MV-4-11 (cell line): ENCODE results near the gene KLHL40.

Experiments used
- DNase-seq: peaks from one replicate; lab custom pipeline; 2025; lab: John Stamatoyannopoulos, UW

Gene KLHL40, protein sequence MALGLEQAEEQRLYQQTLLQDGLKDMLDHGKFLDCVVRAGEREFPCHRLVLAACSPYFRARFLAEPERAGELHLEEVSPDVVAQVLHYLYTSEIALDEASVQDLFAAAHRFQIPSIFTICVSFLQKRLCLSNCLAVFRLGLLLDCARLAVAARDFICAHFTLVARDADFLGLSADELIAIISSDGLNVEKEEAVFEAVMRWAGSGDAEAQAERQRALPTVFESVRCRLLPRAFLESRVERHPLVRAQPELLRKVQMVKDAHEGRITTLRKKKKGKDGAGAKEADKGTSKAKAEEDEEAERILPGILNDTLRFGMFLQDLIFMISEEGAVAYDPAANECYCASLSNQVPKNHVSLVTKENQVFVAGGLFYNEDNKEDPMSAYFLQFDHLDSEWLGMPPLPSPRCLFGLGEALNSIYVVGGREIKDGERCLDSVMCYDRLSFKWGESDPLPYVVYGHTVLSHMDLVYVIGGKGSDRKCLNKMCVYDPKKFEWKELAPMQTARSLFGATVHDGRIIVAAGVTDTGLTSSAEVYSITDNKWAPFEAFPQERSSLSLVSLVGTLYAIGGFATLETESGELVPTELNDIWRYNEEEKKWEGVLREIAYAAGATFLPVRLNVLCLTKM

DNA sequence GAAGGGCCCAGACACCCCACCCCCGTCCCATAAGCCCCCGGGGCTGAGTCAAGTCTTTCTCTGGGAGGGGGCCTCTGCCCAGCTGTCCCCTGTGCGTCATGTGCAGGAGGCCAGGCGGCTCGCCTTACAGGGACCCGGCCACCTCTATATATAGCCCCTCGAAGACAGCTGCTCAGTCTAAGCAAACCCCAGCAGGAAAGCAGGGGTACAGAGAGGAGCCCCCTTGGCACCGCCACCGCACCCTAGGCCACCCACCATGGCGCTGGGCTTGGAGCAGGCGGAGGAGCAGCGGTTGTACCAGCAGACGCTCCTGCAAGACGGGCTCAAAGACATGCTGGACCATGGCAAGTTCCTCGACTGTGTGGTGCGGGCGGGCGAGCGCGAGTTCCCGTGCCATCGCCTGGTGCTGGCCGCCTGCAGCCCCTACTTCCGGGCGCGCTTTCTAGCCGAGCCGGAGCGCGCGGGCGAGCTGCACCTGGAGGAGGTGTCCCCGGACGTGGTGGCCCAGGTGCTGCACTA is at the start of gene KLHL40:
Gene KLHL40 (plus strand): TSS at position 175 of the 519 bp plus-strand sequence. CDS start 82 bp downstream, at position 257.
- no peak for DNase-seq

DNA sequence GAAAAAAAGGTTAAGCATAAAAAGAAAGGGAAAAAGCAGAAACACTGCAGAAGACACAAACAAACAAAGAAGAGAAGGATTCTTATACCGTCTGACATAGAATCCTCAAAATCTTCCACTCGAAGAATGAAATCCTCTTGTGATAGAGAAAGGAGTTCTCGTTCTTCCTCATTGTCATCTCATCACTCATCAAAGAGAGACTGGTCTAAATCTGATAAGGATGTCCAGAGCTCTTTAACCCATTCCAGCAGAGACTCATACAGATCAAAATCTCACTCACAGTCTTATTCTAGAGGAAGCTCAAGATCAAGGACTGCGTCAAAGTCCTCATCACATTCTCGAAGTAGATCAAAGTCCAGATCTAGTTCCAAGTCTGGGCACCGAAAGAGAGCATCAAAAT is 48.3 kb upstream of the KLHL40 start:
- no peak for DNase-seq

- DNase-seq: no peak
These were observed 46.9 kb upstream of the KLHL40 start for GRCh38 chr3:42638339-42638842.

DNA sequence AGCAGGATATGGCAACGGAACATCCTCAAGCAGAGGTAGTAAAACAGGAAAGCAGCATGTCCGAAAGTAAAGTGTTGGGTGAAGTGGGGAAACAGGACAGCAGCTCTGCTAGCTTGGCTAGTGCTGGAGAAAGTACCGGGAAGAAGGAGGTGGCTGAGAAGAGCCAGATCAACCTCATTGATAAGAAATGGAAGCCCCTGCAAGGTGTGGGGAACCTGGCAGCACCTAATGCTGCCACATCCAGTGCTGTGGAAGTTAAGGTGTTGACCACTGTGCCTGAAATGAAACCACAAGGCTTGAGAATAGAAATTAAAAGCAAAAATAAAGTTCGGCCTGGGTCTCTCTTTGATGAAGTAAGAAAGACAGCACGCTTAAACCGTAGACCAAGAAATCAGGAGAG is 46.1 kb upstream of the KLHL40 start:
- DNase-seq: no peak

GRCh38 chr3:42640129-42640528 is 45.2 kb upstream of the KLHL40 start:
- no peak for DNase-seq

- no peak for DNase-seq
These were observed 44.5 kb upstream of the KLHL40 start for GRCh38 chr3:42640771-42641370.

GRCh38 chr3:42647821-42648459 is 37.4 kb upstream of the KLHL40 start:
- no peak for DNase-seq

DNA sequence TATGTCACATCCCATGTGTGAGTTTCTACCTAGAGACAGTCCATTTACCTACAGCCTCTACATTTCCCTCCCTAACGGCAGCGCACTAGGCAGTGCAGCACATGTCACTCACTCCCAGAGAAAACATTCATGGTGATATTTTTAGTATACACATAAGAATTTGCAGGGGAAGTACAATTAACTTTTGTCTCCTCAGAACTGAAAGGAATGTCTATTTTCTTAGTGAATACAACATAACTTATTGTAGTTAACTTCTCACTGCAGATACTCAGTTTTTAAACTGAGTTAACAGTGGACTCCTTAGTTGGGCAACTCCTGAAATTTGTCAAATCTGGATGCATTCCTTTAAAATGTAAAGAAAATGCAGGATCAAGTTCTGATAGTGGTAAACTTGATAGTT is 36.3 kb upstream of the KLHL40 start:
- DNase-seq: no peak

- no peak for DNase-seq
These were observed 35.6 kb upstream of the KLHL40 start for GRCh38 chr3:42649783-42650182.

DNA sequence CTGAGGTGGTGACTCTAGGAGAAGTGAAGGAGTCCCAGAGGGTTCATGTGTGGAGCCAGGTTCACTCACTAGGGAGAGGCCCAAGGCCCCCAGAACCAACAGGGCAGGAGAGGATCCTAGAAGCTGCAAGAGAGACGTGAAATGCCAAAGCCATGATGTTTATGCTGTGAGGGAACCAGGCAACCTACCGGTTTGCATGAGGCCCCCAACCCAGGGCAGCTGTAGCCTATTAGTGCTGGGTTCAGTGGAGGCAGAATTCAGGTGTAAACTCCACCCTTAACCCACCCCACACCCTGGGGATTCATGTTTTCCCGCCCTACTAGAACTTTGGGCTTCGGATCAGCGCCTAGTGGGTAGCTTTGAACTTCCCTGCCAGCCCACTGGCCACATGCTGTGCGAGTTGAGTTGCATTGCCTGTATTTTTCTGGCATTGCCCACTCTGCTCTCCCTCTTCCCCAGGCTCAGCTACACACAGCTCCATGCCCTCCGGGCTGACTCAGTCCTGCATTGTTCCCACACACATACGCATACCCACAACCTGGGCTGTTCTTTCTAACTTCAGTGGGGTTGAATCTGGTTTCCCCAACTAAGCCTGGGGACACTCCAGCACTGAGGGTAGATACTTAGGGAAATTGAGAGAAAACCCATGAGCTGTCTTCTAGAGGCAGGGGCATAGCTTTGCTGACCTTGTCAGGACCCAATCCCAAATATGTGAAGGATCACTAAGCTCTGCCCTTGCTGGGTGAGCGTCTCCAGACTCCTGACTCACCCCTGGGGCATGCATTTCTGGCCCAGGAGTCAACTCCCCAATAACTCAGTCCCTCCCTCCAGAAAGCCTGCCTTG is 33.9 kb upstream of the KLHL40 start:
- DNase-seq: no peak

GRCh38 chr3:42652251-42652610 is 33.1 kb upstream of the KLHL40 start:
- DNase-seq: no peak

DNA sequence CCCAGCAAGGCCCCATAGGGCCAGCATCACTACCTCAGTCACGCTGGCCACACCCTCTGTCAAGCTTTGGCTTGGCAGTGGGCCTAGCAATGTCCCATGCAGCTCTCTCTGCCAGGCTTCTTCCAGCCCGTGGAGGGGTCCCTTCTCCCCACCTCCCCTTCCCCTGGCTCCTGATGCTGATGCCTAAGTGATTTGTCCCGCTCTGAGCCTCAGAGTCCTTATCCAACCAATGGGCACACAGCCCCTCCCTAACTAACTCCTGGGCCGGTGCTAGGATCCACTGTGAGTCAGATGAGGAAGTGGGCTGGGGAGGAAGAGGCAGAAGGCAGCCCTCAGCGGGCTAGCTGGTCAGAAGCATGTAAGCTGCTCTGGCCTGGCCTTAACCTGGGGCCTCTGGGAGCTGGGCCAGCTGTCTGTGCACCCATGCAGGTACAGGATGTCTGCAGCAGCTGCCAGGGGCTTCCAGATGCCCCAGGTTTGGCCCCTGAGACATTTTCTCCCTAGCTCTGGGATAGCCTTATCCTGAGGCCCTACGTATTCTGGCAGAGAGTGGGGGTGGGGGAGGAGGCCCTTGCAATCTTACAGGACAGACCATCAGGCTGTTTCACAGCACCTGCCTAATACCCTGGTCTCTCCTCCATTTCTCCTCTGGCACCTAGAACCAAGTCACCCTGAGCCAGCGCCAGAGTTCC is 32.6 kb upstream of the KLHL40 start:
- DNase-seq: peak; percentile 84

- no peak for DNase-seq
These were observed 32.1 kb upstream of the KLHL40 start for GRCh38 chr3:42653303-42653559.

GRCh38 chr3:42653560-42654330 is 31.6 kb upstream of the KLHL40 start, which contains the start of gene ZBTB47:
ZBTB47 (plus strand) TSS chr3:42653697; CDS start chr3:42658356, 4,659 bp downstream.
- DNase-seq: peak; percentile 52

GRCh38 chr3:42654331-42655201 is 30.8 kb upstream of the KLHL40 start:
- DNase-seq: no peak

GRCh38 chr3:42655331-42655888 is 29.9 kb upstream of the KLHL40 start:
- DNase-seq: no peak

DNA sequence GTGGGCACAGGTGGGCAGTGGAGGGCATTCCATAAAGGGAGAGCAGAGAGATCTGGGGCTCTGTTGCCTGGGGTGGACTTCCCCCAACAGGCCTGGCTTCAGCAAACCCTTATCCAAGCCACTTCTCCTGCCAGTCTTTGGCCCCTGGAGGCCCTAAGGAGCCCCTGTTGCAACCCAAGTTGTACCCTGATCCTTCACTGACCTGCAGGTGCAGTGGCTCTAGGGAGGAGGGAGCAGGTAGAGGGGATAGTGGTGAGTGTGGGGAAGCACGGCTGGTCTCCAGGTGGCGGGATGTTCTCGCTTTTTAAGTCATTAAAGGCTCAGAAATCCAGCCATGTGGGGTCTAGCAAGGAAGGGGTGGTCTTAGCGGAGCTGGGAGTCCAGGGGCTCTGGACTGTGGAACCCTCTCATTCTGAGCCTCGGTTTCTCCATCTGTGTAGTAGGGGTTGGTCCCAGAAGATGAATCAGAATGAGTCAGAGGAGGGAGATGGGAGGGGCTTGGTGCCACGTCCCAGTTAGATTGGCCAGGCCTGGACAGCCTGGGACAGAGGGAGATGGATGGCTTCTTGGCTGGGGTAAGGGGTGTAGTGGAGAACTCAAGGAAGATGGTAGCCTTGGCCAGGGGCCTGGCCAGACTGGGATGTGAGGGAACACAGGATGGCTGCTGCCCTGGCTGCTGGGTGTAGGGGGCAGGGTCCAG is 29.2 kb upstream of the KLHL40 start:
- no peak for DNase-seq
